GM19043 (cell line): Measurements from ENCODE around the gene GREB1L.
"Not testable (repeated sequence)": the region's sequence is repeated elsewhere in the genome, so short reads cannot be mapped to it uniquely, and the experiment has no call there.

Experiments
- ATAC-seq: cut with Tn5 transposase; IDR thresholded peaks from one replicate; pipeline ENCODE4 v1.9.1; 2021; ENCODE audit warnings: low read depth; ENCODE audit not compliant: unreplicated experiment

Gene GREB1L

DNA sequence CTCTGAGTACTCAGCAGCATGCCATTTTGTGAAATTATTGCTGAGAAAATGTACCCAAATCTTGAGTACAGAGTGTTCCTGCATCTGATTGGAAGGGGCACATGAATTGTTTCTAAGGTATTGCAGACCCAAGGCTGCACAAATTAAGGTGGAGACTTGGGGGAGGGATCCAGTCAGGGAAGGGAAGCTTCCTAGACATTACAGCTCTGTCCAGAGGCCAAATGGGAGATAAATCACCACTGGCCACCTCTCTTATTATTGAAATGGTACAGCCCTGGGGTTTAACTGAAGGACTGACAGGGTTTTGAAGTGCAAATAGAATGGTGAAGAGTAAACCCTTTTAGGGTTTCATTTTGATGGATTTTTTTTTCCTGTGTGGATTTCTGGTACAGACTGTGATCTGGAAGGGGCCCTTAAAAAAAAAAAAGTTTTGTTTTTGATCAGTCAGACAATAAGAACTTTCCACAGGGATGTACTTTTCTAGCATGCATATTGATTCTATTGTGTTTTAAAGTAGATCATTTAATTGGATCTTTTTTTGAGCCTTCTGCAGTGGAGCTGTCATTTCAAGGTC lies 119.4 kb downstream of the GREB1L start:
- ATAC-seq: no peak

DNA sequence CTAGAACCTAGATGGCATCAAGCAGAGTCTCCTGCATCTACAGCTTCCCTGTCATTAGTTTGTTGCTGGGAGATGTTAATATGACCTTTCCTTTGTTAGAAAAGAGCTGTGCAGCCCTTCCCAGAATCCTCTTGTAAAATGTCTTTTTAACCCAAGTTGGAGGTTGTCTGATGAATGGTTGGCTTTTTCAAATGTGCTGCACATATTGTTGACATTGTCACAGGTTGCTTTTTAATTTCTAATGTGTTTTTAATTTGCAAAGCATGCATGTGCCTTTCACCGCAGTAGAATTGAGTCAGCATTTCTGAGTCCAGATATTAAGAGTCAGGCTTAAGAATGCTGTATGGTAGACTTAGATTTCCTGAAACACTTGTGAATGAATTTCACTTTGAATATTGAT lies 120.8 kb downstream of the GREB1L start:
- ATAC-seq: no peak

- no peak for ATAC-seq
Measured at GRCh38 chr18:21363348-21363747, 121.3 kb downstream of the GREB1L start.

DNA sequence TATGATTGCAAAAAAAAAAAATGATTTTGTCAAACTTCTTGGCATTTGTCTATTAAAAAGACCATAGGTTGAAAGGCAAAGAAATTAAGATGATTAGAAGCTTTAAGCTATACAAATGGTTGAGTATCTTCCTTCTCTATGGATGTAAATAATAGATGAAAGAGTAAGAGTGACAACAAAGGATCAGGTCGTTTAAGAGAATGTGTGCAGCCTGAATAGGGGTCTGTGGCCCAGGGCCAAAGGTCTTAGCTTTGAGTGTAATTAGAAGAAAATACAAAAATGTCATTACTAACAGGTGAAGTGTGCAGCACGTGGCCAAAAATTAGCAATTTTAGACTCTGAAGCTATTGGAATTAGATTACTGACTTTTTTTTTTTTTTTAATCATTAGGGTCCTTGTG lies 122.4 kb downstream of the GREB1L start:
- no peak for ATAC-seq

GRCh38 chr18:21366896-21367295 lies 124.9 kb downstream of the GREB1L start:
- no peak for ATAC-seq

DNA sequence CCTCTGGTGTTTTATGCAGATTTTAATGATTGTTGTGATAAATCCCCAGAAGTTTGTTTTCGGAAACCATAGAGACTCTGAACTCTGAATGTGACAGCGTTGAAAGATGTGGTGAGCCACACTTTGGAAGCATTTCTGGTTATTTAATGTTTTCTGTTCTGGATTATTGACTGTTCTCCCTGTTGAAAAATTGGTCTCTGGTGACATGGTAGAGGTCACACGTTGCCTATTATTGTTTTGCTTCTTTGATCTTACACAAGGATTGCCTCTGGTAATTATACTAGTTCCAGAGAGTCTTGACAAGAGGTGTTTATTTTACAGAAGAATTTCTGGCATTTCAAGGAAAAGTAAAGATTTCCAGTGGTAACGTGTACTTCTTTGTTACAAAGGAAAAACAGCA lies 127.1 kb downstream of the GREB1L start:
- ATAC-seq: no peak

- ATAC-seq: not testable (repeated sequence)
Measured at GRCh38 chr18:21369597-21369996, 127.6 kb downstream of the GREB1L start.

GRCh38 chr18:21383031-21383430 lies 141.0 kb downstream of the GREB1L start:
- no peak for ATAC-seq

GRCh38 chr18:21386523-21387240 lies 144.7 kb downstream of the GREB1L start:
- ATAC-seq: no peak

GRCh38 chr18:21387886-21388285 lies 145.9 kb downstream of the GREB1L start:
- no peak for ATAC-seq

DNA sequence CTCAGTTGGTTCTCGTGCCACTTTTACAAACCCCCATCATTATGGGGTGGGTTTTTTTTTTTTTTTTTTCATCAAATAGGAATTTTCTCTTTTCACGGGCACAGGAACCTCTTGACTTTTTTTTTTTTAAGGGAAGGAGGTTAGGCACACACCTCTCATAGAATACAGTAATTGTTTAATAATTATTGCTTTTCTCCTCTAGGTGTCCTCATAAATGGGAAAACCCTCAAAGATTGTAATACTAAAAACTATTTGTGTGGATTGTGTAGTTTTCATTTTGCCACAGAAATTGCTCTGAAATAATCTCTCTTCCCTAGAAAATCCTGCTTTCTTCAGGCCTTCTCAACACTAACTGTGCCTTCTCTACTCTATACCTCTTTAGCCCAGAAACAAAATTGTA lies 147.3 kb downstream of the GREB1L start:
- no peak for ATAC-seq

DNA sequence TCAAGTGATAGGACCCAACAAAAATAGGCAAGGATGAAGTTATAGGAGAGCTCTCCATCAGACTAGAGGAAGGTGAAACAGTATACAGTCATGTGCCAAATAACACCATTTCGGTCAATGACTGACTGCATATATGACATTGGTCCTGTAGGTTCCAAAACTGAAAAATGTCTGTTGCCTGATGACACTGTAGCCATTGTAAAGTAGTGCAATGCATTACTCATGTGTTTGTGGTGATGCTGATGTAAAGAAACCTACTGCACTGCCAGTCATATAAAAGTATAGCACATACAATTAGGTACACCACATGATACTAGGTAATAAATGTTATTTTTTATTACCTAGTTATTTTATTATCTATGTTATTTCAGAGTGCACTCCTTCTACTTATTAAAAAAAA lies 147.9 kb downstream of the GREB1L start:
- no peak for ATAC-seq

DNA sequence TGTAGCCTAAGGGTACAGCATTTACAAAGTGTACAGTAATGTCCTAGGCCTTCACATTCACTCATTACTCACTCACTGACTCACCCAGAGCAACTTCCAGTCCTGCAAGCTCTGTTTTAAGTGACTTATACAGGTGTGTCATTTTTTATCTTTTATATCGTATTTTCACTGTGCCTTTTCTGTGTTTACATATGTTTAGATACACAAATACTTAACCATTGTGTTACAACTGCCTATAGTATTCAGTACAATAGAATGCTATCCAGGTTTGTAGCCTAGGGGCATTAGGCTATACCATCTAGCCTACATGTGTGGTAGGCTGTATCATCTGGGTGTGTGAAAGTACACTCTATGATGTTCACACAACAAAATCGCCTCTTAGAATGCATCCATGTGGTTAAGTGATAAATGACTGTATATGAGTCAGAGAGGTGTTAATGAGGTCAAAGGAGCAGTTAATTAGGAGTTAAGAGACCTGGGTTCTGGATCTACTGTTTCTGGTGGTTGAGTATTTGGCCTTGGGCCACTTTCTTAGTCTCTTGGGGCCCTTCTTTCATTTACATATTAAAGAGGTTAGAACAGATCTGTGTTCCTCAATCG lies 149.1 kb downstream of the GREB1L start:
- ATAC-seq: no peak

- ATAC-seq: no peak
Measured at GRCh38 chr18:21393986-21394385, 152.0 kb downstream of the GREB1L start.

DNA sequence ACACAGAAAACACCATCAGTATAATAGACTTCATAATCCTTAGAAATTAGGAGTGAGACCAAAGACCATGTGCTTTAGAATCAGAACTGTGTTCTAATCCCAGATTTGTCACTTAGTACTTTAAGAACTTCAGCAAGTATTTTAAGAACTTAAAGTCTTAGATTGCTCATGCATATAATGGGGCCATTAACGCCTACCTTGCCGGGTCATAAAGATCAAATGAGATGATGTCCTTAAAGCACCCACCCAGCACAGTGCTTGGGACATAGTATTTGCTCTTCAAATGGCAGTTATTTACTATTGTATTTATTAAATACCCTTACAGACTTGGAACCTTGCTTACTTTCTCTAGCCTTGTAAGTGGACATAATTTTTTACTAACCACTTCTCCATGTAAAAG lies 156.1 kb downstream of the GREB1L start:
- no peak for ATAC-seq

DNA sequence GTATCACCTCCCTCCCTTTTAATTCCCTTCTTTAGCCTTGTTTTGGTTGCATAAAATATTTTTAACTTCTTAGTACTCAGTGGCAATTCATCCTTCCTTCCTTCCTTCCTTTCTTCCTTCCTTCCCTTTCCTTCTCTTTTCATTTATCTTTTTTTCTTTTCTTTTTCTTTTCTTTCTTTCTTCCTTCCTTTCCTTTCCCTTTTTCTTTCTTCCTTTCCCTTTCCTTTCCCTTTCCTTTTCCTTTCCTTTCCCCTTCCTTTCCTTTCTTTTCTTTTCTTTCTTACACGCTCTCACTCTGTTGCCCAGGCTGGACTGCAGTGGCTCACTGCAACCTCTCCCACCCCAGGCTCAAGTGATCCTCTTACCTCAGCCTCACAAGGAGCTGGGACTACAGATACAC lies 160.2 kb downstream of the GREB1L start:
- no peak for ATAC-seq

GRCh38 chr18:21404426-21404825 lies 162.4 kb downstream of the GREB1L start:
- ATAC-seq: no peak

DNA sequence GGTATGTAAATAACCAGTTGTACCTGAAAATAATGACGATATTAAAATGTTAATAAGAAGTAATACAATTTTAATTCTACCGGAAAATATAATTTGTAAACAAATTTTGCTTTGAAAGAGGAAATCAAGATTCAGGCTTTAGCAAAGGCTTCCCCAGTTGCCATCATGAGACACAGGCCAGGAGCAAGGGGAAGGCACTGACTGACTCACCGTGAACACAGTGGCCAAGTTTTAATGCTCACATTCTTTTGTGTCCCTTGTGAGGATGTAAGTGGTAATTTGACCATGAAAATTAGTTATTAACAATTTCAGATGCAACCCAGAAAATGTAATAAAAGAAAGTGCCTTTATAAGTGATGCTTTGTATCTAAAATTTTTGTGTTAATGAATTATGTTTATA lies 164.1 kb downstream of the GREB1L start:
- ATAC-seq: no peak

GRCh38 chr18:21408681-21409080 lies 166.6 kb downstream of the GREB1L start:
- no peak for ATAC-seq

- no peak for ATAC-seq
Measured at GRCh38 chr18:21433436-21433835, 191.4 kb downstream of the GREB1L start.

GRCh38 chr18:21439431-21439846 lies 197.4 kb downstream of the GREB1L start:
- ATAC-seq: no peak

GRCh38 chr18:21441670-21442069 lies 199.6 kb downstream of the GREB1L start:
- no peak for ATAC-seq
